Mesendoderm (in vitro differentiated cells): ENCODE data around the gene SLC24A4.
A peak's percentile ranks its signal among the peaks of the same experiment; 100 is the strongest.

Source experiments
- DNase-seq: peaks from one replicate; pipeline ENCODE4 v3.0.0; 2013
- H2AK5ac ChIP-seq: 2 replicates; pipeline ENCODE4 v1.6.1; 2013; ENCODE audit warnings: low read length, inconsistent platforms
- H2BK120ac ChIP-seq: 2 replicates; pipeline ENCODE4 v1.6.1; 2013; ENCODE audit warnings: low read depth, mild to moderate bottlenecking, low read length, moderate library complexity, mixed read lengths
- H2BK15ac ChIP-seq: replicated peaks from 2 replicates; pipeline ENCODE4 v1.6.1; 2013; ENCODE audit warnings: low read depth, mild to moderate bottlenecking, moderate library complexity
- H2BK5ac ChIP-seq: 2 replicates; pipeline ENCODE4 v1.6.1; 2013; ENCODE audit warnings: low read length, inconsistent platforms
- H3K18ac ChIP-seq: 2 replicates; pipeline ENCODE4 v1.6.1; 2013; ENCODE audit warnings: mild to moderate bottlenecking, low read length, mixed read lengths
- H3K23ac ChIP-seq: one replicate; pipeline ENCODE4 v1.6.1; 2013; ENCODE audit warnings: low read length
- H3K27ac ChIP-seq: 2 replicates; pipeline ENCODE4 v1.5.1; 2013; ENCODE audit warnings: low read depth, mild to moderate bottlenecking, inconsistent platforms, low read length, moderate library complexity
- H3K27me3 ChIP-seq: 2 replicates; pipeline ENCODE4 v1.6.1; 2013; ENCODE audit warnings: low read length, control low read depth, mild to moderate bottlenecking, inconsistent platforms; ENCODE audit not compliant: insufficient read depth, poor library complexity
- H3K36me3 ChIP-seq: 2 replicates; pipeline ENCODE4 v1.6.1; 2013; ENCODE audit warnings: low read length, inconsistent platforms; ENCODE audit not compliant: control insufficient read depth, insufficient read depth
- H3K4ac ChIP-seq: one replicate; pipeline ENCODE4 v1.6.1; 2013; ENCODE audit warnings: low read depth, mild to moderate bottlenecking, low read length, moderate library complexity
- H3K4me1 ChIP-seq: 2 replicates; pipeline ENCODE4 v1.6.1; 2013; ENCODE audit warnings: low read depth, low read length, inconsistent platforms; ENCODE audit not compliant: control insufficient read depth
- H3K4me2 ChIP-seq: 2 replicates; pipeline ENCODE4 v1.6.1; 2013; ENCODE audit warnings: low read length
- H3K4me3 ChIP-seq: 2 replicates; pipeline ENCODE4 v1.5.1; 2013; ENCODE audit warnings: mild to moderate bottlenecking, low read length
- H3K56ac ChIP-seq: one replicate; pipeline ENCODE4 v1.6.1; 2013; ENCODE audit warnings: low read length
- H3K79me1 ChIP-seq: 2 replicates; pipeline ENCODE4 v1.6.1; 2013; ENCODE audit warnings: low read length, inconsistent platforms
- H3K79me2 ChIP-seq: 2 replicates; pipeline ENCODE4 v1.6.1; 2013; ENCODE audit warnings: mild to moderate bottlenecking, low read length; ENCODE audit not compliant: control insufficient read depth, insufficient read depth
- H3K9ac ChIP-seq: 2 replicates; pipeline ENCODE4 v1.6.1; 2013; ENCODE audit warnings: low read length, inconsistent platforms
- H4K5ac ChIP-seq: one replicate; pipeline ENCODE4 v1.6.1; 2013; ENCODE audit warnings: low read length
- H4K8ac ChIP-seq: one replicate; pipeline ENCODE4 v1.6.1; 2013; ENCODE audit warnings: low read depth, mild to moderate bottlenecking, control low read depth, low read length, moderate library complexity
- WGBS: extraction: QIAGEN DNeasy Blood & Tissue Kit; methylation state at CpG from one replicate; pipeline ENCODE4 v1.1.7; 2013; ENCODE audit warnings: low lambda C conversion rate, missing lambda C conversion rate; ENCODE audit not compliant: insufficient coverage; ENCODE audit errors: extremely low coverage; 5-methylcytosine and 5-hydroxymethylcytosine counted together

SLC24A4 gene

GRCh38 chr14:92341791-92342190 is 18.8 kb downstream of the SLC24A4 start:
- Histone ChIP-seq H3K9ac (no peak overlapping the region), H3K4me3 (no peak overlapping the region), H2BK120ac (no peak overlapping the region), H2BK15ac (no peak overlapping the region), H2AK5ac (no peak overlapping the region), H3K4me1 (no peaks in the 10 kb centered on the region), H4K5ac (no peak overlapping the region), H3K4ac (no peak overlapping the region), H3K56ac (no peak overlapping the region), H3K27me3 (no peaks in the 10 kb centered on the region), H3K4me2 (no peak overlapping the region), H3K27ac (no peak overlapping the region), H3K36me3 (no peaks in the 10 kb centered on the region), H4K8ac (no peak overlapping the region), H3K18ac (no peak overlapping the region), H3K23ac (no peak overlapping the region), H2BK5ac (no peak overlapping the region), H3K79me2 (no peaks in the 10 kb centered on the region), H3K79me1 (no peaks in the 10 kb centered on the region)
- no peak for DNase-seq
- WGBS, result no CpG with 5 or more reads among the region's 6 CpGs

- no peak overlapping the region for H3K9ac ChIP-seq
- WGBS, result no CpG with 5 or more reads among the region's 5 CpGs
- no peak overlapping the region for H2BK15ac ChIP-seq
- H3K79me1 ChIP-seq, result no peaks in the 10 kb centered on the region
- no peak overlapping the region for H3K56ac ChIP-seq
- H3K27ac ChIP-seq, result no peak overlapping the region
- no peak overlapping the region for H3K4ac ChIP-seq
- H2BK5ac ChIP-seq, result no peak overlapping the region
- H3K4me2 ChIP-seq, result no peak overlapping the region
- H3K4me3 ChIP-seq, result no peak overlapping the region
- H3K23ac ChIP-seq, result no peak overlapping the region
- H3K27me3 ChIP-seq, result no peaks in the 10 kb centered on the region
- no peak overlapping the region for H2AK5ac ChIP-seq
- peak; percentile 1 for DNase-seq
- H2BK120ac ChIP-seq, result no peak overlapping the region
- H4K5ac ChIP-seq, result no peak overlapping the region
- no peaks in the 10 kb centered on the region for H3K36me3 ChIP-seq
- H3K18ac ChIP-seq, result no peak overlapping the region
- H4K8ac ChIP-seq, result no peak overlapping the region
- no peaks in the 10 kb centered on the region for H3K79me2 ChIP-seq
- H3K4me1 ChIP-seq, result no peaks in the 10 kb centered on the region
Measured at GRCh38 chr14:92348154-92348553, 25.2 kb downstream of the SLC24A4 start.

- H2AK5ac ChIP-seq, result no peak overlapping the region
- H4K8ac ChIP-seq, result no peak overlapping the region
- DNase-seq, result no peak
- no peak overlapping the region for H3K18ac ChIP-seq
- no peak overlapping the region for H3K23ac ChIP-seq
- H3K4ac ChIP-seq, result no peak overlapping the region
- no peak overlapping the region for H3K56ac ChIP-seq
- H2BK120ac ChIP-seq, result no peak overlapping the region
- H3K4me3 ChIP-seq, result no peak overlapping the region
- no peaks in the 10 kb centered on the region for H3K36me3 ChIP-seq
- WGBS, result no CpG with 5 or more reads among the region's 1 CpG
- no peak overlapping the region for H4K5ac ChIP-seq
- no peak overlapping the region for H3K9ac ChIP-seq
- no peak overlapping the region for H2BK5ac ChIP-seq
- no peak overlapping the region for H3K4me2 ChIP-seq
- no peaks in the 10 kb centered on the region for H3K79me1 ChIP-seq
- no peak overlapping the region for H3K27ac ChIP-seq
- no peak overlapping the region for H2BK15ac ChIP-seq
- H3K79me2 ChIP-seq, result no peaks in the 10 kb centered on the region
- no peaks in the 10 kb centered on the region for H3K4me1 ChIP-seq
- H3K27me3 ChIP-seq, result no peaks in the 10 kb centered on the region
Measured at GRCh38 chr14:92351750-92352149, 28.8 kb downstream of the SLC24A4 start.

- Histone ChIP-seq H3K4me2 (no peak overlapping the region), H3K27ac (no peak overlapping the region), H3K79me2 (no peaks in the 10 kb centered on the region), H3K4me1 (no peaks in the 10 kb centered on the region), H3K18ac (no peak overlapping the region), H2BK120ac (no peak overlapping the region), H3K4me3 (no peak overlapping the region), H4K5ac (no peak overlapping the region), H2BK5ac (no peak overlapping the region), H3K23ac (no peak overlapping the region), H2BK15ac (no peak overlapping the region), H3K27me3 (no peaks in the 10 kb centered on the region), H3K36me3 (no peaks in the 10 kb centered on the region), H2AK5ac (no peak overlapping the region), H3K9ac (no peak overlapping the region), H3K4ac (no peak overlapping the region), H4K8ac (no peak overlapping the region), H3K79me1 (no peaks in the 10 kb centered on the region), H3K56ac (no peak overlapping the region)
- WGBS, result no CpG with 5 or more reads among the region's 9 CpGs
- DNase-seq, result peak; percentile 61
Measured at GRCh38 chr14:92352158-92352985, 29.4 kb downstream of the SLC24A4 start.

- no peak for DNase-seq
- no peak overlapping the region for H3K9ac ChIP-seq
- no peaks in the 10 kb centered on the region for H3K4me1 ChIP-seq
- H3K36me3 ChIP-seq, result no peaks in the 10 kb centered on the region
- H3K4ac ChIP-seq, result no peak overlapping the region
- no peak overlapping the region for H3K4me3 ChIP-seq
- no peak overlapping the region for H3K18ac ChIP-seq
- H3K79me2 ChIP-seq, result no peaks in the 10 kb centered on the region
- H3K56ac ChIP-seq, result no peak overlapping the region
- H3K79me1 ChIP-seq, result no peaks in the 10 kb centered on the region
- H2AK5ac ChIP-seq, result no peak overlapping the region
- no peak overlapping the region for H2BK15ac ChIP-seq
- H2BK5ac ChIP-seq, result no peak overlapping the region
- WGBS, result no CpG with 5 or more reads among the region's 3 CpGs
- H3K27me3 ChIP-seq, result no peaks in the 10 kb centered on the region
- no peak overlapping the region for H4K5ac ChIP-seq
- H4K8ac ChIP-seq, result no peak overlapping the region
- no peak overlapping the region for H3K23ac ChIP-seq
- no peak overlapping the region for H2BK120ac ChIP-seq
- H3K4me2 ChIP-seq, result no peak overlapping the region
- H3K27ac ChIP-seq, result no peak overlapping the region
Measured at GRCh38 chr14:92353447-92353846, 30.5 kb downstream of the SLC24A4 start.

- H2BK5ac ChIP-seq, result no peak overlapping the region
- DNase-seq, result no peak
- no peak overlapping the region for H2AK5ac ChIP-seq
- no peak overlapping the region for H3K56ac ChIP-seq
- no peaks in the 10 kb centered on the region for H3K27me3 ChIP-seq
- H3K79me1 ChIP-seq, result no peaks in the 10 kb centered on the region
- no peak overlapping the region for H3K9ac ChIP-seq
- H3K36me3 ChIP-seq, result no peaks in the 10 kb centered on the region
- no peak overlapping the region for H4K5ac ChIP-seq
- H3K4me2 ChIP-seq, result no peak overlapping the region
- H3K18ac ChIP-seq, result no peak overlapping the region
- no peak overlapping the region for H3K27ac ChIP-seq
- H3K4me3 ChIP-seq, result no peak overlapping the region
- no peaks in the 10 kb centered on the region for H3K4me1 ChIP-seq
- H3K4ac ChIP-seq, result no peak overlapping the region
- H2BK15ac ChIP-seq, result no peak overlapping the region
- no peaks in the 10 kb centered on the region for H3K79me2 ChIP-seq
- H4K8ac ChIP-seq, result no peak overlapping the region
- H2BK120ac ChIP-seq, result no peak overlapping the region
- WGBS, result no CpG with 5 or more reads among the region's 3 CpGs
- H3K23ac ChIP-seq, result no peak overlapping the region
Measured at GRCh38 chr14:92356677-92357076, 33.7 kb downstream of the SLC24A4 start.
